ENCODE data around the gene APEX1. TPM values are rescaled to one million over a fixed set of nuclear protein-coding genes. Genes with fewer than 3 reads are reported as not detected.

APEX1 gene
- total and polyA plus RNA-seq, 2 of the 8 experiments (the other 6 are each of a cell fraction or from before 2014, with no cell fraction given), result 384 to 700 TPM

GRCh38 chr14:20440465-20440864 lies 14.6 kb upstream of the APEX1 start:
- Histone ChIP-seq H3K4me1 (replicated peaks in 1 of 4; ENCODE audit: control insufficient read depth in 3 of 4, insufficient read depth in 4 of 4, low read length in 3 of 4) (peaks cover 0 to 7% (median 4%) of the 10 kb centered on the region in 4 experiments; a peak in 5 of 7 replicates), H3K18ac (ENCODE audit: extremely low read depth, low read length) (no peak overlapping the region), H4K5ac (ENCODE audit: insufficient read length, low read depth, low read length) (no peak overlapping the region), H4K8ac (ENCODE audit: extremely low read depth, insufficient read depth, low read length) (no peak overlapping the region), H2BK15ac (ENCODE audit: low read length) (no peak overlapping the region), H3K56ac (replicated peaks; ENCODE audit: insufficient read length, low read depth, low read length) (no peak overlapping the region), H3K79me1 (ENCODE audit: low read depth, low read length) (no peaks in the 10 kb centered on the region), H2BK120ac (replicated peaks; ENCODE audit: low read depth, low read length) (no peak overlapping the region), H3K4ac (replicated peaks; ENCODE audit: insufficient read length, low read depth, low read length) (no peak overlapping the region), H3K4me3 (ENCODE audit: extremely low read depth in 1 of 4, insufficient read depth in 2 of 4, low read depth in 3 of 4, low read length in 4 of 4) (no peak overlapping the region), H3K14ac (ENCODE audit: insufficient read length) (no peak overlapping the region), H3K27me3 (replicated peaks in 1 of 4; ENCODE audit: control insufficient read depth in 3 of 4, extremely low read depth in 1 of 4, insufficient read depth in 3 of 4, low read length in 3 of 4) (peaks cover 0 to 9% (median 6%) of the 10 kb centered on the region in 4 experiments; a peak in 5 of 7 replicates), H3K27ac (ENCODE audit: low read depth, low read length) (no peak overlapping the region), H3K4me2 (ENCODE audit: insufficient read depth in 1 of 2, low read depth in 2 of 2, low read length in 2 of 2) (no peak overlapping the region), H2BK5ac (ENCODE audit: low read depth, low read length) (no peak overlapping the region), H4K20me1 (replicated peaks in 1 of 2; ENCODE audit: control insufficient read depth in 1 of 2, insufficient read depth in 2 of 2, low read length in 2 of 2) (no peaks in the 10 kb centered on the region), H3K36me3 (ENCODE audit: control insufficient read depth in 2 of 4, insufficient read depth in 4 of 4, low read length in 3 of 4) (peaks cover under 1 to 6% (median 4%) of the 10 kb centered on the region in 4 experiments; a peak in 5 of 8 replicates), H2BK12ac (ENCODE audit: low read depth, low read length) (no peak overlapping the region), H3K23ac (ENCODE audit: insufficient read length) (no peak overlapping the region), H2AFZ (ENCODE audit: low read length) (no peak overlapping the region), H3K79me2 (ENCODE audit: control insufficient read depth in 1 of 2, insufficient read depth in 2 of 2, low read length in 2 of 2) (no peaks in the 10 kb centered on the region), H3K9me3 (ENCODE audit: insufficient read depth in 2 of 2, low read depth in 1 of 2, low read length in 1 of 2) (no peaks in the 10 kb centered on the region), H4K91ac (replicated peaks; ENCODE audit: insufficient read length, low read length) (no peak overlapping the region), H3K9ac (replicated peaks in 1 of 4; ENCODE audit: extremely low read depth in 1 of 4, low read depth in 3 of 4, low read length in 3 of 4) (no peak overlapping the region), H2BK20ac (ENCODE audit: low read length) (no peak overlapping the region), H2AK5ac (ENCODE audit: low read depth, low read length) (no peak overlapping the region), H3K23me2 (ENCODE audit: low read depth, low read length) (no peaks in the 10 kb centered on the region)
- POLR2A ChIA-PET (ENCODE audit: partially characterized antibody), result interaction anchor here (0.8 to 8.2 kb wide), 3 partner anchors 12 to 29 kb away, joined by 3 to 68 read pairs (median 3); partner anchors contain the start of genes APEX1 and OSGEP
- DNase-seq (ENCODE audit: low read depth in 1 of 2, low spot score in 2 of 2), result no peak
- 81% methylated on average over 5 of the region's 5 CpGs; no CpG with 5 or more reads in 1 of the 2 experiments for WGBS, 2 experiments (ENCODE audit: extremely low coverage in 1 of 2, insufficient coverage in 1 of 2, insufficient read length in 1 of 2, insufficient replicate concordance in 2 of 2, low coverage in 1 of 2, low lambda C conversion rate in 2 of 2, missing lambda C conversion rate in 1 of 2)
- no peak for TF ChIP-seq RNF2 (IDR thresholded peaks at IDR 0.05; ENCODE audit: borderline replicate concordance, low read depth, low read length, missing control alignments, poor library complexity, severe bottlenecking)
- TF ChIP-seq SAP30 (IDR thresholded peaks at IDR 0.05; ENCODE audit: insufficient read depth, insufficient replicate concordance, low read length), result no peak
- TF ChIP-seq KDM1A (IDR thresholded peaks at IDR 0.05; ENCODE audit: borderline replicate concordance, low read length), result no peak
- no peak for TF ChIP-seq JUND (IDR thresholded peaks at IDR 0.05; ENCODE audit: low read length)
- TF ChIP-seq FOSL1 (IDR thresholded peaks at IDR 0.05; ENCODE audit: insufficient read depth, low read depth, low read length), result no peak
- no peak for FAIRE-seq
- CTCF ChIA-PET (ENCODE audit: partially characterized antibody), result interaction anchor here (0.9 kb wide), 1 partner anchor 173 kb away, joined by 4 read pairs; no protein-coding TSS in a partner anchor
